Vagina (tissue), 2 donors: ENCODE data around the gene ASCC2.

ENCODE experiments used
- CTCF ChIP-seq, 3 experiments: fragments of 450-650 bp in 2 of 3; fragments of 200-600 bp in 1 of 3; sonication (generic) in 1 of 3; IDR thresholded peaks; one replicate each; pipeline ENCODE4 v1.5.1; 2017 to 2019; ENCODE audit warnings: antibody characterized with exemption in 3 of 3, mild to moderate bottlenecking in 2 of 3, moderate library complexity in 2 of 3
- POLR2A ChIP-seq, 2 donors: fragments of 450-650 bp; IDR thresholded peaks; one replicate each; pipeline ENCODE4 v1.6.1; 2017; ENCODE audit warnings: antibody characterized with exemption in 2 of 2, mild to moderate bottlenecking in 2 of 2, moderate library complexity in 2 of 2
- POLR2AphosphoS5 ChIP-seq, 2 donors: sonication (generic); formaldehyde crosslinking; IDR thresholded peaks; one replicate each; pipeline ENCODE4 v1.9.0; 2017; ENCODE audit warnings: antibody characterized with exemption in 2 of 2, mild to moderate bottlenecking in 2 of 2, low read depth in 1 of 2; ENCODE audit not compliant: insufficient read depth in 1 of 2

DNA sequence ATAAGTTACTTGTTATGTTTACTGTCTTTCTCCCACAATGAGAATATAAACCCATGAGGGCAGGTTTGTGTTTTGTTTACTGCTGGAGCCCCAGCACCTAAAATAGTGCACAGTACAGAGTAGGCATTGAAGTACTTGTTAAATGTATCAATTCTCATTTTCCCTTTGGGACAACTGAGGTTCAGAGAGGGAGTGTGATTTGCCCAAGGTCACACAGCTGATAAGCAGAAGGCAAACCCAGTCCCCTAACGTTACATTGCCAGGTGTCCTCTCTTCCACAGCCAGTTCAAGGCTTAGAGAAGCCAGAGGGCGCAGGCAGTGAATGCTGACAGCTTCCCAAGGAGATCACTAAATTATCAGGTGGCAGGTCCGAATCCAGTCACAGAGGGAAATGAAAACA, 88.0 kb downstream of the ASCC2 start:
- no peak for TF ChIP-seq CTCF (IDR thresholded peaks at IDR 0.05)
- TF ChIP-seq POLR2A (IDR thresholded peaks at IDR 0.05), result no peak
- TF ChIP-seq POLR2AphosphoS5 (IDR thresholded peaks at IDR 0.05; ENCODE audit: insufficient read depth in 1 of 2, low read depth in 1 of 2), result no peak
